ENCODE measurements around the gene XPO6. TPM values are rescaled to one million over a fixed set of nuclear protein-coding genes. Genes with fewer than 3 reads are reported as not detected.

The XPO6 gene
- polyA plus RNA-seq, 1 donor (not counting 4 experiments of a cell fraction or from before 2014, with no cell fraction given) = 127 TPM

DNA sequence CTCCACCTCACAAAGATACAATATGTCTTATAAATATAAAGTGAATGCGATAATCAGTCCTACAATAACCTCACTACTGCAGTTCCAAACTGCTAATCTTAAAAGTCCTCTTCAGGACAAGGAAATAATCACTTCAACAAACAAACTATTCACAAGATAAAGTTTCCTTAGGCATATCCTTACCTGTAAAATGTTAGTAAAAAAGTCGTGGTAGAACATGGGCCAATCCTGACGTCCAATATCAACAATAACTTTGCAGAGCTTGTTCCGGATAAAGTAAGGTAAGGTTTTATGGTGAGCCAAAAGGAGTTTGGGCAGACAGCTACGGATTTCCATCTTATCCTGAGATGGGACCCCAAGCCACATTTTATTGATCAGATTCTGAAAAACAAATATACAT is 36.0 kb downstream of the XPO6 start:
- peaks cover 65% of the 10 kb centered on the region for H3K79me2 ChIP-seq (ENCODE audit: control insufficient read depth, insufficient read depth, low read length)
- FAIRE-seq = no peak
- H3K9ac ChIP-seq (ENCODE audit: control insufficient read depth, extremely low read depth, insufficient read depth, low read length) = no peak overlapping the region
- TF ChIP-seq EZH2 (IDR thresholded peaks at IDR 0.05; ENCODE audit: low read length) = no peak
- TF ChIP-seq, protein P1, sequence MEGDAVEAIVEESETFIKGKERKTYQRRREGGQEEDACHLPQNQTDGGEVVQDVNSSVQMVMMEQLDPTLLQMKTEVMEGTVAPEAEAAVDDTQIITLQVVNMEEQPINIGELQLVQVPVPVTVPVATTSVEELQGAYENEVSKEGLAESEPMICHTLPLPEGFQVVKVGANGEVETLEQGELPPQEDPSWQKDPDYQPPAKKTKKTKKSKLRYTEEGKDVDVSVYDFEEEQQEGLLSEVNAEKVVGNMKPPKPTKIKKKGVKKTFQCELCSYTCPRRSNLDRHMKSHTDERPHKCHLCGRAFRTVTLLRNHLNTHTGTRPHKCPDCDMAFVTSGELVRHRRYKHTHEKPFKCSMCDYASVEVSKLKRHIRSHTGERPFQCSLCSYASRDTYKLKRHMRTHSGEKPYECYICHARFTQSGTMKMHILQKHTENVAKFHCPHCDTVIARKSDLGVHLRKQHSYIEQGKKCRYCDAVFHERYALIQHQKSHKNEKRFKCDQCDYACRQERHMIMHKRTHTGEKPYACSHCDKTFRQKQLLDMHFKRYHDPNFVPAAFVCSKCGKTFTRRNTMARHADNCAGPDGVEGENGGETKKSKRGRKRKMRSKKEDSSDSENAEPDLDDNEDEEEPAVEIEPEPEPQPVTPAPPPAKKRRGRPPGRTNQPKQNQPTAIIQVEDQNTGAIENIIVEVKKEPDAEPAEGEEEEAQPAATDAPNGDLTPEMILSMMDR (optimal IDR thresholded peaks at IDR 0.05 in 1 of 3, IDR thresholded peaks at IDR 0.05 in 1 of 3, conservative IDR thresholded peaks at IDR 0.05 in 1 of 3; ENCODE audit: extremely low read depth in 1 of 3, insufficient read depth in 2 of 3, low read length in 3 of 3) = no peak
- dilution Hi-C loops (cut with MboI; ENCODE audit: extremely low pct_ligation_motif_present, low sequenced_read_pairs) = no loop called here
- no peaks in the 10 kb centered on the region for H3K9me1 ChIP-seq (ENCODE audit: control insufficient read depth, extremely low read depth, insufficient read depth, low read length)
- no peak overlapping the region for H3K4me3 ChIP-seq (ENCODE audit: control insufficient read depth in 2 of 3, extremely low read depth in 1 of 3, insufficient read depth in 2 of 3, low read depth in 1 of 3, low read length in 3 of 3)
- peaks cover 13% of the 10 kb centered on the region for H4K20me1 ChIP-seq (ENCODE audit: control insufficient read depth, extremely low read depth, insufficient read depth, low read length)
- H3K4me2 ChIP-seq (ENCODE audit: control insufficient read depth, extremely low read depth, insufficient read depth, low read depth, low read length) = no peak overlapping the region
- H3K4me1 ChIP-seq (ENCODE audit: control insufficient read depth, extremely low read depth, insufficient read depth, low read length) = no peaks in the 10 kb centered on the region
- no peak overlapping the region for H2AFZ ChIP-seq (ENCODE audit: control insufficient read depth, low read length)
- no peak overlapping the region for H3K27ac ChIP-seq (ENCODE audit: control insufficient read depth, insufficient read depth, low read length)
- no peak for DNase-seq (ENCODE audit: low read depth, low spot score)
- H3K27me3 ChIP-seq (ENCODE audit: control insufficient read depth, extremely low read depth, insufficient read depth, low read length) = no peaks in the 10 kb centered on the region
- H3K36me3 ChIP-seq (ENCODE audit: control insufficient read depth in 2 of 2, extremely low read depth in 1 of 2, insufficient read depth in 2 of 2, low read length in 2 of 2) = peaks cover 19 to 43% of the 10 kb centered on the region in 2 experiments
- no peaks in the 10 kb centered on the region for H3K9me3 ChIP-seq (ENCODE audit: control insufficient read depth, low read depth, low read length)

GRCh38 chr16:28172336-28172735 is 39.4 kb downstream of the XPO6 start:
- no peak for TF ChIP-seq EZH2 (IDR thresholded peaks at IDR 0.05; ENCODE audit: low read length)
- TF ChIP-seq, protein P1 (optimal IDR thresholded peaks at IDR 0.05 in 1 of 3, IDR thresholded peaks at IDR 0.05 in 1 of 3, conservative IDR thresholded peaks at IDR 0.05 in 1 of 3; ENCODE audit: extremely low read depth in 1 of 3, insufficient read depth in 2 of 3, low read length in 3 of 3) = no peak
- Histone ChIP-seq H4K20me1 (ENCODE audit: control insufficient read depth, extremely low read depth, insufficient read depth, low read length) (peaks cover 7% of the 10 kb centered on the region), H3K36me3 (ENCODE audit: control insufficient read depth in 2 of 2, extremely low read depth in 1 of 2, insufficient read depth in 2 of 2, low read length in 2 of 2) (peaks cover 27 to 46% of the 10 kb centered on the region in 2 experiments)

More at GRCh38 chr16:28172336-28172735, 39.4 kb downstream of the XPO6 start:
- DNase-seq (ENCODE audit: low read depth, low spot score) (no peak), FAIRE-seq (no peak)
- H3K9me3 ChIP-seq (ENCODE audit: control insufficient read depth, low read depth, low read length) = no peaks in the 10 kb centered on the region
- H3K79me2 ChIP-seq (ENCODE audit: control insufficient read depth, insufficient read depth, low read length) = peaks cover 35% of the 10 kb centered on the region
- H3K4me1 ChIP-seq (ENCODE audit: control insufficient read depth, extremely low read depth, insufficient read depth, low read length) = peaks cover 2% of the 10 kb centered on the region
- no peak overlapping the region for H3K4me2 ChIP-seq (ENCODE audit: control insufficient read depth, extremely low read depth, insufficient read depth, low read depth, low read length)
- dilution Hi-C loops (cut with MboI; ENCODE audit: extremely low pct_ligation_motif_present, low sequenced_read_pairs) = no loop called here
- H3K4me3 ChIP-seq (ENCODE audit: control insufficient read depth in 2 of 3, extremely low read depth in 1 of 3, insufficient read depth in 2 of 3, low read depth in 1 of 3, low read length in 3 of 3) = no peak overlapping the region
- no peak overlapping the region for H2AFZ ChIP-seq (ENCODE audit: control insufficient read depth, low read length)
- H3K9ac ChIP-seq (ENCODE audit: control insufficient read depth, extremely low read depth, insufficient read depth, low read length) = no peak overlapping the region
- H3K9me1 ChIP-seq (ENCODE audit: control insufficient read depth, extremely low read depth, insufficient read depth, low read length) = no peaks in the 10 kb centered on the region
- no peaks in the 10 kb centered on the region for H3K27me3 ChIP-seq (ENCODE audit: control insufficient read depth, extremely low read depth, insufficient read depth, low read length)
- no peak overlapping the region for H3K27ac ChIP-seq (ENCODE audit: control insufficient read depth, insufficient read depth, low read length)
